Measurements from ENCODE around the gene MPRIP.

The MPRIP gene

GRCh38 chr17:17128476-17129075, 86.3 kb downstream of the MPRIP start:
- CTCF ChIA-PET: interaction anchor here (0.7 kb wide), 1 partner anchor 21 kb away, joined by 4 read pairs; no protein-coding TSS in a partner anchor
- TF ChIP-seq CTCF (conservative IDR thresholded peaks at IDR 0.05; ENCODE audit: low read depth): no peak
- no peak for DNase-seq (ENCODE audit: low spot score)
- peak overlapping the region; percentile 43 for H3K27ac ChIP-seq
- POLR2A ChIA-PET (ENCODE audit: low non-redundant PET): no interaction called here

GRCh38 chr17:17129466-17129865, 87.2 kb downstream of the MPRIP start:
- DNase-seq (ENCODE audit: low spot score): no peak
- ChIA-PET POLR2A (ENCODE audit: low non-redundant PET) (no interaction called here), CTCF (no interaction called here)
- H3K27ac ChIP-seq: peak overlapping the region; percentile 43
- TF ChIP-seq CTCF (conservative IDR thresholded peaks at IDR 0.05; ENCODE audit: low read depth): no peak

- ChIA-PET POLR2A (ENCODE audit: low non-redundant PET) (no interaction called here), CTCF (interaction anchor here (0.6 kb wide), 1 partner anchor 1797 kb away, joined by 3 read pairs; no protein-coding TSS in a partner anchor)
- peak overlapping the region; percentile 43 for H3K27ac ChIP-seq
- no peak for TF ChIP-seq CTCF (conservative IDR thresholded peaks at IDR 0.05; ENCODE audit: low read depth)
- no peak for DNase-seq (ENCODE audit: low spot score)
These were observed 88.0 kb downstream of the MPRIP start for GRCh38 chr17:17130077-17130844.

DNA sequence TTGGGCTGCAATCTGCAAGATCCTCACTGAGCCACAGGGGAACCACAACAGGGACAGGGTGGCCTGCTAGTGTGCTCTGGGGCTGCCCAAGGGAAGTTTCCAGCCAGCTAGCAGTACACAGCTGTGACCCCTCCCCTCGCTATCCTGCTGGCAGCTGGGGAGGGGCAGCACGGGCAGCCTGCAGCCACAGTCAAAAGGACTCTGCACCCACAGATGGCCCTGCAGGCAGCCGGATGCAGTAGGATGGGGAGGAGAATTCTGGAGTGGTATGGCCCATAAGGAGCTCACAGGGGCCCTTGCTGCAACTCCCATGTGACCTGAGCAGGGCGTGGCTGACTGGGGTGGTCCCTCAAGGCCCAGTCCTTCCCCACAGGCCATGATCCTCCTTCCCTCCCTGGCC, 89.6 kb downstream of the MPRIP start:
- ChIA-PET CTCF (no interaction called here), POLR2A (ENCODE audit: low non-redundant PET) (no interaction called here)
- TF ChIP-seq CTCF (conservative IDR thresholded peaks at IDR 0.05; ENCODE audit: low read depth): no peak
- no peak for DNase-seq (ENCODE audit: low spot score)
- H3K27ac ChIP-seq: peak overlapping the region; percentile 43

DNA sequence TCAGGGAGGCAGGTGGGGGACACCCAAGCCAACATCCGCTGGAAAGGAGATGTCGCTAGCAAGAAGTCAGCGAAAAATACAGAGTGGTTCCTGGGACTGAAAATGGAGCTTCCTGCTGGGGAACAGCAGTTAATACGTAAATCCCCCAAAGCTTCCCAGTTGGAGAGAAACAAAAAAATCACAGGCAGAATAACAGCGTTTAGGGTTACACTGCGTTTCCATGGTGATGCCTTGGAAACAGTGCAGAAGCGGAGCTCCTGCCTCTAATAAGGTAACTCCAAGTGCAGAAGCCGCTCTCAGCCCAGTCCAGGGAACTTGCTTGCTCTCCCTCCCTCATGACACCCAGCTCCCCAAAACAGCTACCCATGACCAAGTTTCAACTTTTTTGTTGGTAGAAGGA, 90.5 kb downstream of the MPRIP start:
- H3K27ac ChIP-seq: no peak overlapping the region; the same call in 1 of the 2 replicates
- no peak for DNase-seq (ENCODE audit: low spot score)
- no peak for TF ChIP-seq CTCF (conservative IDR thresholded peaks at IDR 0.05; ENCODE audit: low read depth)
- CTCF ChIA-PET: interaction anchor here (1.4 kb wide), 1 partner anchor 9 kb away, joined by 5 read pairs; no protein-coding TSS in a partner anchor
- POLR2A ChIA-PET (ENCODE audit: low non-redundant PET): no interaction called here

DNA sequence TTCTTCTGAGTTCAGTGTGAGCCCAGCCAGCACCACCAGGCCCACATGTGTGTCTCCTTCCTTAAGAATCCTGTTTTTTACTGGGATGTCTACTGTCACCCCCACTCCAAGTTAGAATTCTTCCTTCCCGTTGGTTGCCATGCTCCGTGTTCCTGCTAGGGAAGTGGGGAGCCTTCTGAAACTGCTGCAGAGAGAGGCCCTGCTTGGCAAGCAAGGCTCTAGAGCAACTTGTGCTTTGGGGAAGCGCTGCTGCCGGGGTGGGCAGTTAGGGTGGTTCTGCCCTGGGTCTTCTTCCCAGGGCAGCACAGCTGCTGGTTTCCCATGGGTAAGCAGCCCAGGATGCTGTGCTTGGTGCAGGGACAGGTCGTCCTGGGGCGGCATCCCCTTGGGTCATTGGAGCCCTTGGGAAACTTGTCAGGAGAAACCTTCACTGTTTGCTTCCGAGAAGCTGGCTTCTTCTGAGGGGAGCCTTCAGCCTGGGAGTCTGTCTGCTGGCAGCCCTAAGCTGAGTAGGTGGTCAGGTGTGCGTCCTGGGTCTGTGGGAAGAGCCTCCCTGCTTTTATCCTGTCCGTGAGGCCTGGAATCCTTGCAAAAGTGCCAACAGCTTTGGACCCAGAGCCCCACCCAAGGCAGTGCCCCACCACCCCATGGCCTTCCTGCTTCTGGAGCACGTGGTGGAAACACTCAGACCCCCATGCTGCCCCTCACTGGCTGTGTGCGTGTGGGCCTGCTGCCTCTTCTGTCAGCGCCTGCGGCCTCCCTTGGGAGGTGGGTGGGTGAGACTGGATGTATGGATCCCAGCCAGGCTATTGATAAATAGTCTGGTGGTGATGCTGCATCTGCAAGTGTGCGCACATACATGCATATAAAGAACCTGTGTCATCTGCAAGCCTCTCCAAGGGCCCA, 92.0 kb downstream of the MPRIP start:
- no peak for DNase-seq (ENCODE audit: low spot score)
- peak overlapping the region; percentile 36 for H3K27ac ChIP-seq
- ChIA-PET CTCF (interaction anchor here (1.4 kb wide), 1 partner anchor 8 kb away, joined by 5 read pairs; no protein-coding TSS in a partner anchor), POLR2A (ENCODE audit: low non-redundant PET) (no interaction called here)
- no peak for TF ChIP-seq CTCF (conservative IDR thresholded peaks at IDR 0.05; ENCODE audit: low read depth)
